GM21528 (cell line): ENCODE measurements around the gene NRIP1.
"Not testable (repeated sequence)": the region's sequence is repeated elsewhere in the genome, so short reads cannot be mapped to it uniquely, and the experiment has no call there.

Experiments
- ATAC-seq: cut with Tn5 transposase; IDR thresholded peaks from one replicate; pipeline ENCODE4 v1.9.1; 2021; ENCODE audit warnings: mild to moderate bottlenecking, moderate library complexity; ENCODE audit not compliant: unreplicated experiment, low FRiP score

The NRIP1 gene

DNA sequence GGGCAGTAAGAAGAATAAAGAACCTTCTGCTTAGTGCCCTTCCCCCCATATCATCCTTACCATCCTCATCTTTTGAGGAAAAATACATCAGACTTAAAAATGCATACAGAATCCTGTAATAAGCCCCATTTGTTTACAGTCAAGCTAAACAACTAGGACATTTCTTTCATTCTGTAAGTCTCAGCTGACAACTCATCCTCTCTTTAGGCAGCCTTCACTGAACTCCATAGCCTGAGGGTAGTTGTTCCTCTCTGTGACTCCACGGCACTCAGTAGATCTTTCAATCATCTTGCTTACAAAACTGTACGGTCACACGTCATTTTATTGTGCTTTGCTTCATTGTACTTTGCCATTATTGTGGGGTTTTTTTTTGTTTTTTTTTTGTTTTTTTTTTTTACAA lies 82.5 kb downstream of the NRIP1 start:
- ATAC-seq = no peak

DNA sequence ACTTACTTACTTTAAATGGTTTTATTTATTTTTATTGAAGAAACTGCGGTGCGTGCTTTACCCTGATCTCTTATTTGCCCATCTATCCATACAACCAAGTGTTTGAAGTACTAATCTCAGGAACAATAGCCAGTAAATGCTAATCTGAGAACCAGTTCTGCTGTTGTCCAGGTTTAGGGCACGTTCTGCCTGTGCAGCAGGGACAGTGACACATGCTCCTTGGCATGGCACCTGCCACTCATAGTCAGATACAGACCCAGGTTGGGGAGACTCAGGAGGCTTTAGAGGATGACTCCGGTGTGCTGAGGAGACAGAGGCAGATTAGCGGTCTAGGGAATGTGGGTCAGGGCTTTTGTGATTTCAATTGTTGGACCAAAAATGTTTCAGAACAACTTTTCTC lies 83.6 kb downstream of the NRIP1 start:
- no peak for ATAC-seq

DNA sequence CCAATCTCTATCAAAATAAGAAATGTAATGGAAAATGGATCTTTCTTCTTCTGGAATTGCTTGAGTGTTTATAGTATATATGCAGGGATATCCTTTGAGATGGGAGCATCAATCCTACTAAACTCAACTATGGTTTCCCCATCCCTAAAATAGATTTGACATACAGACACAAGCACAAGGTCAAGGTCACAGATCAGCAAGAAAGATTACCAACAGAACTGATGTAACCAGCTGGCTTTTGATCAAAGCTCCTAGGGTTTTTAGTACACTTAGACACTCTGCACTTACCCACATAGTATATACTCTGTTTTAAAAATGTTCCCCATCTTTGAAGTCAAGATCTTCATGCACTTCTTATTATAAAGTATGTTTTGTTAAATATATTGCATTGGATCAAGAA lies 85.5 kb downstream of the NRIP1 start:
- ATAC-seq = no peak

DNA sequence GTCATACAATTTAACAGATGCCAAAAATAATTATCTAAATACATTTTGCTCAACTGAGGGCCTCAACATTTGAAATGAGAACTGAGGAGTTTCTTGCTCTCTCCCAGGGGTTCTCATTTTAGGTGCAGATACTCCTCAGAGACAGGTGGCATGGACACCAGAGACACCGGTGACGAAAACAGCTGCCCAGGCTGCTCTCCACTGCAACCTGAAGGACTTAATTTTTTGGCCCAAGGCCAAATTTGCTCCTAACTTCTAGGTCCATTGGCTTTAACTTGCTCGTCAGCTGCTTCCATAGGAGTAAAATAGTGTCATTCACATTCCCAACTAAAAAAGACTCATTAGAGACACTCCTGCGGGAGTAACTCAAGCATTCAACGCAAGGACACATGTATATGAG lies 87.0 kb downstream of the NRIP1 start:
- no peak for ATAC-seq

DNA sequence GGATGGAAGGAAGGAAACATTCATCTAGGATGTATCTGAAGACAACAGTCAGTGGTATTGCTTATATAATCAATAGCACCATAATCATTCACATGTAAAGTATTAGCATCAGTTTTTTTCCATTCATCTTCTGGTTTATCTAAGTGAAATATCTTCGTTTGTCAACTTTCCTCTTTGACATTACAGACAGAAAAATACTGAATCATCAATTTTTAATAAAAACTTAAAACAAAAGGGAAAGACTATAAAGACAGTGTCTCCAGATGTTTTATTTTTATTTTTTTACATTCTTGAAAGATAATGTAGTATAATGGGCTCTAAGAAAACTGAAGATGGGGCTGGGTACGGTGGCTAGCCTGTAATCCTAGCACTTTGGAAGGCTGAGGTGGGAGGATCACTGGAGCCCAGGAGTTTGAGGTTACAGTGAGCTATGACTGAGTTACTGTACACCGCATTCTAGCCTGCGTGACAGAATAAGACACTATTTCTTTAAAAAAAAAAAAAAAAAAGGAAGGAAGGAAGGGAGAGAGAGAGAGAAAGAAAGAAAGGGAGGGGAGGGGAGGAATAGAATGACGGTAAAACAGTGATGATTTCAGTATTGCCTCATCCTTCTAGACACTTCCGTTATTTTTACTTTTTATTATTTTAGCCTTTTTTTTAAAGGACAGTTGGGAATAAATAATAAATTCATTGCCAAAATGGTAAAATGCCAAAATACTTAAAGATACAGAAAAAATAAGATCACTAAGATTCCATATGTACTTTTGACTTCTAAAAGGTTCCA lies 89.5 kb downstream of the NRIP1 start:
- no peak for ATAC-seq

DNA sequence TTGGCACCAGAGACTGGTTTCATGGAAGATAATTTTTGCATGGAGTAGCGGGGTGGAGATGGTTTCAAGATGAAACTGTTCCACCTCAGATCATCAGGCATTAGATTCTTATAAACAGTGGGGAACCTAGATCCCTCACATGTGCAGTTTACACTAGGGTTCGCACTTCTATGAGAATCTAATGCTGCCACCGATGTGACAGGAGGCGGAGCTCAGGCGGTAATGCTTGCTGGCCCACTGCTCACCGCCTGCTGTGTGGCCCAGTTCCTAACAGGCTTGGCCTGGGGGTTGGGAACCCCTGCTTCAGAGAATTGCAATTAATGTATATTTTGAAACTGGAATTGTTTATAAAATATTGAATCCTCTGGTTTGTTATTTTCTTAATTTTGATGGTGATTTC lies 92.1 kb downstream of the NRIP1 start:
- no peak for ATAC-seq

DNA sequence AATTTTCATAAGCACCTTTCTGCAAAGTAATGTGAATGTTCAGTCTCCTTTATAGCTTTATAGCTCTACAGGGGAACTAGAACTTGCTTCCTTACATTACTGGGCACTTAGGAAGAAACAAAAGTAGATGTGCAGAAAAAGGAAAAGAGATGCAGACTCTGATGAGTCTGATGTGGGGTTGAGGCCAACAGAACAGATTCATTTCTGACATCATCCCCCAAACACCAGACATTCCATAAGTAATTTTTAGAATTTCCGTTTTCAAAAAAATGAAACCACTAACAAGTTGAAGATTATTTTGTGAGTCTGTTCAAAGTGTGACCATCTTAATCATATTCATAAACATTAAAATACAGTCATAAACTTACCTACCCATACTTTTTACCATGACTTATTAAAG lies 96.0 kb downstream of the NRIP1 start:
- no peak for ATAC-seq

DNA sequence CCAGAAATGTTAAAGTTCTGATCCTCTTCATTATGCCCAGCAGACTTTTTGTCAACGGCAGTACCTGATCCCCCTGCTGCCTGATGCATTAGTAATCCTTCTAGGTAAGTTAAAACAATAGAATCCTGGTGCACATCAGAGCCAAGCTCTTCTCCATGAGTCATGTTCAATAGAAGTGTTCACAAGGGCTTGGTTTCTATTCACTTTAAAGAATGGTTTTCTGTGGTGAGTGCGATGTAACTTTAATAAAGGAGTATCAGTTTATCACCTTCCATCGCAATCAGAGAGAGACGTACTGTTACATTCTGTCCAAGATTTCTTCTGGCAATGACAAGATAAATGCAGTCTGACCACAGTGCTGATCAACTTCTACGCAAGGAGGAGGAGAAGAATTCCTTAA lies 96.8 kb downstream of the NRIP1 start:
- no peak for ATAC-seq

DNA sequence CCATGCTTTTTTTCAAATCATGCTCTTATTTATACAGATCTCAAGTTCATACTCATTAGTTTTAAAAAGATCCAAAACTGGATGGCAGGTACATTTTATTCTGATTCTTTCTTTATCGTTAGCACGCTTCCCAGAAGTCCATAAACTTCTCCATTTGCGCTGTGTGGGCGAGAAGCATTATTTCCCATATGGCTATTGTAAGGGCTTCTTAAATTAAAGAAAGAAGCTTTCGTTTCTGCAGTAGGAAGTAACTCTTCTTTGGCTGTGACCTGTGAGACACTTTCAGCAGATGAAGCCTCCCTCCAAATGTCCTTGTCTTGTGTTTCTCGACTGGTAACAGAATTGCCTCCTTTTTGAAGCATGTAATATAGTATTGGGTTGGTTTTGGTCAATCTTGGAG lies 100.2 kb downstream of the NRIP1 start:
- no peak for ATAC-seq

DNA sequence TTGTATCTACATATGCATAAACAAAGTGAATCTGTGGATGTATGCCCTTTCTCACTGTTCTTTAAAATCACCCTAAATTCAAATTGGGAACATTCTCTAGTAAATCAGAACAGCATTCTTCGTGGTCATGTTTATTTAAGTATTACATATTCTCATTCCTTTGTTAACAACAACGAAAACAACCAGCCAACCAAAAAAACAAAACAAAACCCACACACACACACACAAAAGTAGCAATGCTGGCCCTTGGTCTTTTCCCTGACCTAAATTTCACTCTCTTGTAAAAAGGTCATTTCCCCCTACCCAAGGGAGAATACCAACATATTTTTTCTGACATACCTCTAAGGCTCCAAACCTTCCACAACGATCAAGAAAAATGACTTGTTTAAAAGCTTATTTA lies 102.6 kb downstream of the NRIP1 start:
- no peak for ATAC-seq

DNA sequence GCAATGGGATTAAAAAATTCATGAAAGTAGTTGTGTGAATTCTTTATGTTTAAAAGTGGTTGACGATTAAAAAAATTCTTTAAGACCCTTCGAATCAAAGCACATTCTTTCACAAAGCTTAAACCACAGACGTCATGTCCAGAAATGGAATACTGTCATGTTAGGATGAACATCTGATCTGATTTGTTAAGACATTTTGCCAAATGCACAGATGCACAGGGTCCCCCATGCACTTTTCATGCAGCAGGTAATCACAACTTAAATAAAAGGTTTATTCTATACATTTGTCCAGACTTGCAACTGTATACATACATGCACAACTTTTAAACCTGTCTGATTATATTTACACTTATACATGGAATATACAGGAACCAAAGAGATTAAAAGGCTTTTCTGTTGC lies 103.3 kb downstream of the NRIP1 start:
- ATAC-seq = no peak

DNA sequence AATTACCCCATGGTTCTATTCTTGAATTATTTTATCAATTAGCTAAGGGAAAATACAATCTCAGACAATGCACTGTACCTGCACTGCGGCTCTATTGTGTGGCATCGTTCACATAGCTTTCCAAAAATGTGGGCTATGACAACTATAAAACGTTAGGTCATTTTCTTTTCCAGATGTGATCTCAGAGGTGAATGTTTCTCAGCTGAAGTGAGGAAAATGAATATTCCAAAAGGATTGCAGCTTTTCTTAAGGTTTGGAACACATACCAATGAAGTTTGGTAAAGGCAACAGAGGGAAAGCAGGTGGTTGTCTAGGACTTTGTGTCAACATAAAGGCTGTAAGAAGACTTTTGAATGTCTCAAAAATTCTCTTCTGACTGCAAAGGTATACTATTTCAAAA lies 105.5 kb downstream of the NRIP1 start:
- no peak for ATAC-seq

DNA sequence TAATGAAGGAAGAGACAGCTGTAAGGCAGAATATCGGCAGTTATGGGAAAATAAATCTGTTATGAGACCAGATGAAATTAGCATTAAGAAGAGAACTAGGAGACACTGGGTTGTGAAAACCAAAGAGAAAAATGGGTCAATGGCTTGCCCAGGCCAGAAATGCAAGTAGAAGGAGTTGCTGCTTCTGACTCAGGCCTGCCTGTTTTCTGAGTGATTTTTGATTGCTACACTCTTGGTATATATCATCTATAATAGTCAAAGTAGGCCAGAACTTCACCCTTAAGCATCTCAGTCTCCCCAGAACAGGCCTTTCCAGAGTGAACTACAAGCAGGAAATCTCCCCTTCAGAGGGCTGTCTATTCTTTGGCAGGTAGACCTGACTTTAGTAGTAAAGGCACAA lies 107.0 kb downstream of the NRIP1 start:
- ATAC-seq = no peak

DNA sequence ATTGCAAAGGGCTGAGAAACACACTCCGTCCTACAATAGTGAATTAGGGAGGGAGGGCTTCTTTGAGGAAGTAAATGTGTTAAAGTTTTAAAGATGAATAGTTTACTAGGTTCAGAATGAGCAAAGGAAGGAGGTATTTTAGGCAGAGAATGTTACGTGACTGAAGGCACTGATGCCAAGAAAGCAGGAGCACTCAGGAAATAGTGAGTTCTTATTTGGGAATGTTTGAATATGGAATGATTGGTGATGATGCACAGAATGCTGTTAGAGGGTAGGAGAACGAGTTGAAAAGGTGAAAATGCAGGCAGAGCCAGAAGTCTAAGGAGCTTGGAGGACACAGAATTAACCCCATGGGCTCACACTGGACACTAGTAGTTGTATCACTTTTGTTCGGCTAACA lies 108.0 kb downstream of the NRIP1 start:
- no peak for ATAC-seq

DNA sequence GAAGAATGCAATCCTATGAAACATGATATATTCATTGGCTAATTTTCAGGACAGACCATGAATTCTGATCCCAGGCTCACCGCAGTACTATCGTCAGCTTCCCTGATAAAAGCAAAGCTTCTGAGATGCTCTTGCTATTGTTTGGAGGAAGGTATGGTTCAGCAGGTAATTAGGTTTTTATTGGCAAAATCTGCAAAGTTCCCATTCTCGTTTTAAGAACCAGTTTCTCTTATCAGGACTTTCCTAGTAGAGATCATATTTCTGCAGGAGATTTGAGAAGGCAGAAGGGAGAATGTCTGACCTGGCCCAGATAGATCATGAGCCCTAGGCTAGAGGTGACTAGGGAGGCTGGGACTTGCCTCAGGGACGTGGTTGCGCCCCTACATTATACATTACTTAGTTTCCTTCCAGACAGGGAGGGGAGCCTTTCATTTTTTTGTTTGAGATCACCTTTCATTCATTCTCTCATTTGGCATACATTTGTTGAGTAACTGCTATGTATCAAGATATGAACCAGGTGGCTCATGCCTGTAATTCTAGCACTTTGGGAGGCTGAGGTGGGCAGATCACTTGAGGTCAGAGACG lies 108.8 kb downstream of the NRIP1 start:
- ATAC-seq = no peak

DNA sequence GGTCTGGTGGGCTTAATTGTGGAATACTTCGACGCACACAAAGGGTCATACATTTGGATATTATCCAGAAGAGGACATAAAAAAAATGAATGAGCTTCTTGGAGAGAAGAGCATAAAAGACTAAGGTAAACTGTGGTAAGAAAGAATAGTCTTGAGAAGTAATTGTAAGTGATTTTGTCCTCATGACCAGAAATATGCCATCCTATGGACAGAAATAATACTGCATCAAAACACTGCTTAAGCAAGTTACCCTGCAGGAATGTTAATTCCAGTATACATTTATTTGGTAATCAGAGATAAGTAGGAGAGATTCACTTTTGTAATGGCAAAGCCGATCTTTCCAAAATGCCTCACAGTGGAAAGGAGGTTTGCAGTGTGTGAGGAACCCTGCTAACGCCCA lies 111.9 kb downstream of the NRIP1 start:
- no peak for ATAC-seq

DNA sequence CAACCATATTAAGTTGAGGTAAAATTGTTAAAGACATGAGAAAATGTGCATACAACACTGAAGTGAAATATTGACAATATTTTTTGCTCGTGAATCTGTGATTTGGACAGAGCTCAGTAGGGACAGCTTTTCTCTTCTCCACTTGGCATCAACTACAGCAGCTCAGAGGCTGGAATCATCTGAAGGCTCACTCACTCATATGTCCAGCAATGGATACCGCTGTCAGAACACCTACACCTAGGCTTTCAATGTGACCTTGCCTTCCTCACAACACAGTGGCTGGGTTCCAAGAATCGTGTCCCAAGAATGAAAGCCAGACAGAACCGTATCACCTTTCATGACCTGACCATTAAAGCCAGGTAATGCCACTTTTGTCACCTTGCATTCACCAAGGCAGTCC lies 115.2 kb downstream of the NRIP1 start:
- no peak for ATAC-seq

DNA sequence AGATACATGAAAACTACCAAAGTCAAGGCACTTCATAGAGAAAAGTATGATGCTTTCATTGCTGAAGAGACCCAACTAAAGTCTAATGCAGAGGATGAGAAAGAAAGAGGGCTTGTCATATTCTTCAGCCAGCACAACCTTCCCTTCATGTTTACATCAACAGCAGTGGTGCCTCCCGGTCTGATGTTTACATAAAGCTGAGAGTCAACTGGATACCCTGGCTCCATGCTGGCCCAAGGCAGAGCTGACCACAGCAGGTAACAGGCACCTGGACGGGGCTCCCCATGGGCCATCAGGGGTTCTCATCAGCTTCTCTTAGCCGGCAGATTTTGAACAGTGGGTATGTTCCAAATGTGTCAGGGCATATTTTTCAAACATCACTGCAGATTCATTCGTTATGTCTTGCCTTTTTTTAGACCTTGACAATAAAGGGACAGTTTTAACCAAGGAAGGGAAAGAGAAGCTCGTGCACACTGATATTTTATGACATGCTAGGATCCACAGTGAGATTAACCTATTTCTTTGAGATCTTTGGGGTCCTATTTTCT lies 117.1 kb downstream of the NRIP1 start:
- ATAC-seq = no peak

DNA sequence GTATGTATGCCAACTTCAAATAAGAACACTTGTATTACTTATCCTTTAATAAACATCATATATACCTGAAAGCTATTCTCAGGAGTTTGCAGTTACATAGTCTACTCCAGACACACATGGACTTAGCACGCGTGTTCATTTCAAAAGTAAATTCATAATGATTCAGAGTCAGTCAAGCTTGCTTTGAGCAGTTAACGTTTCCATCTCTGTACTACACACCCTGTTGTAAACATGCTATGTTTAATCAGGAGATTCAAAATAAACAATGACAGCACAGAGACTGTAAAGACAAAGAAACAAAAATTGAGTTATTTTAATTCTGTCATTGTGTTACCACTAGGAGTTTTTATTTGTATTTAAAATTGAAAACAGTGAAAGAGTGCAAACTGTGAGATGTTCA lies 119.6 kb downstream of the NRIP1 start:
- no peak for ATAC-seq

DNA sequence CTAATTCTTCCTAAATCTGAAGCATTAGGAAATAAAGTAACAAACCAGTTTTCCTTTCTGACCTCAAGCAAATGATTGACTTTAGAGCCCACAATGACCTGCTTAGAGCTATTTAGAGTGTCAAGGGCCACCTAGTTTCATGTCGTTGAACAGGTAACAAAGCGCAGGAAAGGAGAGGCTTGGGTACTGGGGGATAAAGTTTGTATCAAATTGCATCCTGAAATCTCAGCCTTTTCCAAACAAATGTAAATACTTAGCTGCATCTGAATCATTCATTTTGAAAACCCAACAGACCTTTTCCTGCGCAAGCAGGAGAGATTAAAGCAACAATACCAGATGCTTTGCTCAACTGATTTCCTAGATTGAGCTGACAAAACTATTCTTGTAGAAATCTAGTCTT lies 121.2 kb downstream of the NRIP1 start:
- no peak for ATAC-seq

DNA sequence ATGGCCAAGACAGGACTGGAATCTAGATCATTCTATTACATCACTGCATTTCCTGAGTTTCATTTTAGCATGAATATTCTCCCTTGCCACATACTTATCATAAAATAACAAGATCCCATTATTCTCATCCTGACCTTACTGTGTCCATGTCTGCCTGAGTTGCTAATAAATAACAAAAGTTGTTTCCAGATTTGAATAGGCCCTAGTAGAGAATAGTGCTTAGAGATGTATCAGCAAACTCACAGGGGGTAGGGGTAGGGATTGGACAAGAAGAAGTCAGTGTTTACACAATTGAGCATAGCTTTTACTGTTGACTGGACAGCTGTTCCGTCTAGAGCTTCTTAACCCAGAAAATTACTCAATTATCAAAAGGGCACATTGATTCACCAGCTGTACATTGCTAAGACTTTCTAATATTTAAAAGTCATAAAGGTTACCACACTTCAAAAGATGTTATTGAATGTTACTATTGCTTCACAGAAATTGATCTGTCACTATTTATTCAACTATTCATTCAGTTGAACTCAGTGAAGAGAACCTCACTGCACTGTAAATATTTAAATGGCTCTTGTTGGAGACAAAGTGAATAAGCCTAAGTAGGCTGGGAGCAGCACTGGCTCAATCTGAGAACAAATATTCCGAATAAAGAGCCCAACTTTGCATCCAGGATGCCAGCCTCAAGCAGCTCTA lies 121.9 kb downstream of the NRIP1 start:
- ATAC-seq = no peak

DNA sequence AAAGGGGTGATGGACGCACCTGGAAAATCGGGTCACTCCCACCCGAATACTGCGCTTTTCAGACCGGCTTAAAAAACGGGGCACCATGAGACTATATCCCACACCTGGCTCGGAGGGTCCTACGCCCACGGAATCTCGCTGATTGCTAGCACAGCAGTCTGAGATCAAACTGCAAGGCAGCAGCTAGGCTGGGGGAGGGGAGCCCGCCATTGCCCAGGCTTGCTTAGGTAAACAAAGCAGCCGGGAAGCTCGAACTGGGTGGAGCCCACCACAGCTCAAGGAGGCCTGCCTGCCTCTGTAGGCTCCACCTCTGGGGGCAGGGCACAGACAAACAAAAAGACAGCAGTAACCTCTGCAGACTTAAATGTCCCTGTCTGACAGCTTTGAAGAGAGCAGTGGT lies 137.5 kb downstream of the NRIP1 start:
- not testable (repeated sequence) for ATAC-seq
